SU-DHL-6 (cell line): Measurements from ENCODE around the gene ISOC1.

ENCODE experiments used
- H2AFZ ChIP-seq: fragments of 200-600 bp; sonication (generic); 2 replicates; pipeline ENCODE4 v1.6.1; 2014; ENCODE audit warnings: low read depth, mild to moderate bottlenecking, moderate library complexity, mixed read lengths, antibody characterized with exemption, low read length; ENCODE audit not compliant: severe bottlenecking
- H3F3A ChIP-seq: fragments of 200-600 bp; shearing (Covaris generic); 2 replicates; pipeline ENCODE4 v1.6.0; 2016; ENCODE audit warnings: antibody characterized with exemption, mild to moderate bottlenecking; ENCODE audit not compliant: insufficient read depth
- H3K27ac ChIP-seq: fragments of 200-600 bp; sonication (generic); 2 replicates; pipeline ENCODE4 v1.5.1; 2016; ENCODE audit warnings: low read depth, mild to moderate bottlenecking, low read length, moderate library complexity, mixed read lengths
- H3K27me3 ChIP-seq: fragments of 200-600 bp; sonication (generic), shearing (Covaris generic); 2 replicates; pipeline ENCODE4 v1.6.0; 2014; ENCODE audit warnings: mild to moderate bottlenecking, low read length
- H3K36me3 ChIP-seq: fragments of 200-600 bp; sonication (generic); 2 replicates; pipeline ENCODE4 v1.6.1; 2014; ENCODE audit warnings: mild to moderate bottlenecking, low read length, mixed read lengths
- H3K4me2 ChIP-seq: fragments of 300-600, 200-600 bp; shearing (Covaris generic), sonication (generic); 2 replicates; pipeline ENCODE4 v1.6.0; 2014; ENCODE audit warnings: low read length, low read depth, mild to moderate bottlenecking; ENCODE audit not compliant: poor library complexity, severe bottlenecking
- H3K4me3 ChIP-seq: fragments of 200-600 bp; sonication (generic); 2 replicates; pipeline ENCODE4 v1.5.1; 2014; ENCODE audit warnings: antibody characterized with exemption, low read length, mild to moderate bottlenecking, mixed read lengths; ENCODE audit not compliant: insufficient read depth, poor library complexity, severe bottlenecking
- H3K79me2 ChIP-seq: fragments of 200-600 bp; sonication (generic); 2 replicates; pipeline ENCODE4 v1.6.1; 2014; ENCODE audit warnings: mild to moderate bottlenecking, low read length, moderate library complexity; ENCODE audit not compliant: insufficient read depth
- H3K9ac ChIP-seq: fragments of 200-600 bp; sonication (generic); 2 replicates; pipeline ENCODE4 v1.7.0; 2014; ENCODE audit warnings: mild to moderate bottlenecking, low read length
- H3K9me2 ChIP-seq: fragments of 200-600 bp; sonication (generic); replicated peaks from 2 replicates; pipeline ENCODE4 v1.6.1; 2014; ENCODE audit warnings: low read length; ENCODE audit not compliant: insufficient read depth
- H3K9me3 ChIP-seq: fragments of 200-600 bp; sonication (generic); 2 replicates; pipeline ENCODE4 v1.6.1; 2014; ENCODE audit warnings: low read length, mixed read lengths; ENCODE audit not compliant: insufficient read depth
- H4K20me1 ChIP-seq: fragments of 200-600 bp; sonication (generic); 2 replicates; pipeline ENCODE4 v1.6.1; 2014; ENCODE audit warnings: low read depth, mild to moderate bottlenecking, antibody characterized with exemption, low read length, moderate library complexity, mixed read lengths
- CTCF ChIP-seq: fragments of 200-600 bp; sonication (generic); IDR thresholded peaks from one replicate; pipeline ENCODE4 v1.5.1; 2017; ENCODE audit warnings: antibody characterized with exemption, mild to moderate bottlenecking, low read length, moderate library complexity; ENCODE audit not compliant: insufficient read depth, poor library complexity, severe bottlenecking
- EZH2phosphoT487 ChIP-seq: fragments of 200-600 bp; sonication (generic), shearing (Covaris generic); conservative IDR thresholded peaks from 2 replicates; pipeline ENCODE4 v1.6.1; 2018; ENCODE audit warnings: mild to moderate bottlenecking, antibody characterized with exemption, low read length, moderate library complexity, mixed read lengths

The ISOC1 gene

GRCh38 chr5:129057329-129057728 lies 37.2 kb upstream of the ISOC1 start:
- Histone ChIP-seq H3K9me2 (no peaks in the 10 kb centered on the region), H3F3A (no peaks in the 10 kb centered on the region), H3K27ac (no peak overlapping the region), H3K36me3 (no peaks in the 10 kb centered on the region), H3K9ac (no peak overlapping the region), H3K9me3 (no peaks in the 10 kb centered on the region), H2AFZ (no peak overlapping the region), H4K20me1 (no peaks in the 10 kb centered on the region), H3K4me3 (no peak overlapping the region), H3K79me2 (no peaks in the 10 kb centered on the region), H3K4me2 (no peak overlapping the region), H3K27me3 (no peaks in the 10 kb centered on the region)
- TF ChIP-seq CTCF (no peak), EZH2phosphoT487 (no peak)

GRCh38 chr5:129061849-129062248 lies 32.7 kb upstream of the ISOC1 start:
- no peaks in the 10 kb centered on the region for H4K20me1 ChIP-seq
- no peak overlapping the region for H3K9ac ChIP-seq
- no peaks in the 10 kb centered on the region for H3K79me2 ChIP-seq
- no peaks in the 10 kb centered on the region for H3F3A ChIP-seq
- no peaks in the 10 kb centered on the region for H3K9me2 ChIP-seq
- no peak overlapping the region for H3K4me2 ChIP-seq
- H3K4me3 ChIP-seq, result no peak overlapping the region
- no peak overlapping the region for H3K27ac ChIP-seq
- H3K36me3 ChIP-seq, result no peaks in the 10 kb centered on the region
- no peak overlapping the region for H2AFZ ChIP-seq
- no peaks in the 10 kb centered on the region for H3K27me3 ChIP-seq
- no peaks in the 10 kb centered on the region for H3K9me3 ChIP-seq
- TF ChIP-seq EZH2phosphoT487 (no peak), CTCF (no peak)

- Histone ChIP-seq H3K4me2 (no peak overlapping the region), H3K4me3 (no peak overlapping the region), H3K9me2 (no peaks in the 10 kb centered on the region), H3K9me3 (no peaks in the 10 kb centered on the region), H2AFZ (no peak overlapping the region), H3K27ac (no peak overlapping the region), H3F3A (no peaks in the 10 kb centered on the region), H3K36me3 (no peaks in the 10 kb centered on the region), H3K9ac (no peak overlapping the region), H3K27me3 (no peaks in the 10 kb centered on the region), H3K79me2 (no peaks in the 10 kb centered on the region), H4K20me1 (no peaks in the 10 kb centered on the region)
- TF ChIP-seq CTCF (no peak), EZH2phosphoT487 (no peak)
Observed at GRCh38 chr5:129063483-129064113, 31.0 kb upstream of the ISOC1 start.
